DOHH2 (cell line): ENCODE results near the gene ROR1.

Experiments
- CTCF ChIP-seq: fragments of 200-600 bp; sonication (generic); IDR thresholded peaks from one replicate; pipeline ENCODE4 v1.5.1; 2014; ENCODE audit warnings: antibody characterized with exemption, mild to moderate bottlenecking, low read depth, low read length; ENCODE audit not compliant: poor library complexity, severe bottlenecking
- EZH2phosphoT487 ChIP-seq: fragments of 200-600 bp; sonication (generic); IDR thresholded peaks from 2 replicates; pipeline ENCODE4 v1.6.1; 2017; ENCODE audit warnings: borderline replicate concordance, mild to moderate bottlenecking, antibody characterized with exemption, low read length, moderate library complexity, mixed read lengths

GRCh38 chr1:64155278-64155677 is 381.5 kb downstream of the ROR1 start:
- no peak for TF ChIP-seq EZH2phosphoT487
- TF ChIP-seq CTCF = no peak
